Measurements from ENCODE around the gene PIEZO1. TPM values are rescaled to one million over a fixed set of nuclear protein-coding genes. Genes with fewer than 3 reads are reported as not detected.

Gene PIEZO1
- total RNA-seq, 1 experiment from 2014 or later = 86.8 TPM

DNA sequence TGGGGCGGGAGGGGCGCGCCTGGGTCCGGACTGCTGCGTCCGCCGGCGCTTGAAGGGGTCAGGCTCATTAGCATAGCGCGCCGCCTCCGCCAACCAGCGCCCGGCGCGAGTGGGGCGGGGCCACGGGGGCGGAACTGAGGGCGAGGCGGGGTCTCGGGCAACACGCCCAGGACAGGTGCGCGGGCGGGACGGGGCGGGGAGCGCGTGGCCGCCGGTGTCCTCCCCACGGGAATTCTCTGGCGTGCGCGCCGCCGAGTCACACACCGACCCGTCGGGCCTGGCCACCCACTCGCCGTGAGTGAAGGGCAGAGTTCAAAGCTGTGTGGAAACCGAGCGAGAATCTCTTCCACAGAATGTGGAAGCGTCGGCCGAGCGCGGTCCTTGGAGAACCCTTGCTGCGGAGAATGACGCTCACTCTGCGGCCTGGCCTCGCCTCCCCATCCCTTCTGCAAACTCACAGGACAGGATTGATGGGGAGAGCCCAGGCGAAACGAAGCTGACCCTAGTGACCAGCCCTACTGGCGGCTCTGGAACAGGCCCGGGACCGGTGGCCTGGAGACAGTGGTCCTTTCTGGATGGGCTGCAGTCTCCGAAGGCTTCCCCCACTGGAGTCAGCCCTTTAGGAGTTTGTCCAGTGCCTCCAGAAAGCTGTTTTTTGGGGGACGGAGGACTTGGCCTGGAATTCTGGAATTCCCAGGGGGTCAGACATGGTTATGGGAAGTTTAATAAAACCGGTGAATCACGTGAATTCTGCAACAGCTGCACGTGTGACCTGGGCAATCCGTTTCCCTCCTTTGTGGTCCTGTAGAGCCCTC, 98.4 kb downstream of the PIEZO1 start, which contains the start of gene SNAI3:
Gene SNAI3 (minus strand): TSS at position 69 of the 815 bp plus-strand sequence. CDS start 101 bp downstream, outside the sequence.
- Histone ChIP-seq H3K36me3 (replicated peaks; ENCODE audit: control insufficient read depth, insufficient read depth, low read length) (no peaks in the 10 kb centered on the region), H3K27me3 (ENCODE audit: control insufficient read depth, insufficient read depth, low read length) (peaks cover 28% of the 10 kb centered on the region)
- DNase-seq = peak; percentile 100

DNA sequence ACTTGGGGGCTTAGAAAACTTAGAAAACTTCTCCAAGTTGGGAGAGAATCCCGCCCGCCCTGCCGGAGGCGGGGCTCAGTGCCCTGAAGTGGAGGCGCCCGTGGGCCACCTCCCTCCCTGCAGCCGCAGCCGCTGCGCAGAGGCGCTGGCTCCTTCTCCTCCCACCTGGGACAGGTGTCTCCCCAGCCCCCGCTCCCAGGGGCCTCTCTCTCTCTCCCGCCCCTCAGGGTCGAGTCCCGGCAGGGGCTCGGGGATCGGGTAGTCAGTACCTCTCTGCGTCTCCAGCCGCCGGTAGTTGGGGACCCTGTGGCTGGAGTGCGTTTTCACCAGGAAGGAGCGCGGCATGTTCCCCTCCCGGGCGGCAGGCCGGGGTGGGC, 99.0 kb downstream of the PIEZO1 start:
- no peak for DNase-seq
- H3K27me3 ChIP-seq (ENCODE audit: control insufficient read depth, insufficient read depth, low read length) = peaks cover 28% of the 10 kb centered on the region

More for the DNA sequence above, 98.4 kb downstream of the PIEZO1 start, which contains the start of gene SNAI3:
- H3K4me3 ChIP-seq (ENCODE audit: insufficient read depth, low read depth, low read length) = peak within 1 kb of the TSS; percentile 63

DNA sequence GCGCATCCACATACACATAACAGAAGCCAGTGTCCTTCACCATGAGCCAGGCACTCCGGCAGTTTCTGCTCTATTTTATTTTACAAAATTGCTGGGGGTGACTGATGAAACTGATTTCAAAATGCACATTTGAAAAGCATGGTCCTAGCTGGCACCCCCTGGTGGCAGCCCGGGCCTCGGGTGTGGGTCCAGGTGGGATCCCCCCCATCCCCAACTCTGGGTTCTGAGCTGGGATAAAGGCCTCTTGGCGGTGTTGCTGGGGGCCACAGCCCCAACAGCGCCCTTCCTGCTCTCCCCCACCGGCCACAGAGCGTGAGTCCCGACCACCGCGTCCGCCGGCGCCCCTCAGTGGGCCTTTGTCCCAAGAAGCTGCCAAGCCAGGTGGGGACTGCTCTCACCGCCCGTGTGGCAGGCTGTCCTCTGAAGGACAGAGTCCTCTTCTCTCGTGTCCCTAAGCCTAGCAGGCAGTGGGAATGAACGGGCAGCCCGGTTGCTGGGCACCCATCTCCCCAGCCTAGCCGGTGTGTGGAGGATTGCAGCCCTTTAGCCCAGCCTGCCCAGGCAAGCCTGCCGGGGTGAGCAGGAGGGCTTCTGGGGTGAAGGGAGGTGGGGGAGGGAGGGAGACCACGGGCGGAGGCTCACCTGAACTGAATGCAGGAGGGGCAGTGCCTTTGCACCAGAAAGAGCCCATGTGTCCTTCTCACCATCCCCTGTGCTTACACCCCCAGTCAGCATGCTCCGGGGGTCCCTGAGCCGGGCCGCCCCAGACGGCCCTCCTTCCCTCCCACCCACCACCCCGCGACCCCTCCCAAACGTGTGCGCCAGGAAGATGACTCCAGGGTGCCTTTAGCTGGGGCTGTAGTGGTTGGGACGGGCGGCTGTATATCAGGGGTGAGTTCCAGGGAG, 99.6 kb downstream of the PIEZO1 start:
- Histone ChIP-seq H3K4me3 (ENCODE audit: insufficient read depth, low read depth, low read length) (peak overlapping the region; percentile 63), H3K36me3 (replicated peaks; ENCODE audit: control insufficient read depth, insufficient read depth, low read length) (no peaks in the 10 kb centered on the region), H3K27me3 (ENCODE audit: control insufficient read depth, insufficient read depth, low read length) (peaks cover 28% of the 10 kb centered on the region)
- DNase-seq = peak; percentile 95

More for the DNA sequence above, 99.0 kb downstream of the PIEZO1 start:
- H3K4me3 ChIP-seq (ENCODE audit: insufficient read depth, low read depth, low read length) = peak overlapping the region; percentile 63
- no peaks in the 10 kb centered on the region for H3K36me3 ChIP-seq (replicated peaks; ENCODE audit: control insufficient read depth, insufficient read depth, low read length)

DNA sequence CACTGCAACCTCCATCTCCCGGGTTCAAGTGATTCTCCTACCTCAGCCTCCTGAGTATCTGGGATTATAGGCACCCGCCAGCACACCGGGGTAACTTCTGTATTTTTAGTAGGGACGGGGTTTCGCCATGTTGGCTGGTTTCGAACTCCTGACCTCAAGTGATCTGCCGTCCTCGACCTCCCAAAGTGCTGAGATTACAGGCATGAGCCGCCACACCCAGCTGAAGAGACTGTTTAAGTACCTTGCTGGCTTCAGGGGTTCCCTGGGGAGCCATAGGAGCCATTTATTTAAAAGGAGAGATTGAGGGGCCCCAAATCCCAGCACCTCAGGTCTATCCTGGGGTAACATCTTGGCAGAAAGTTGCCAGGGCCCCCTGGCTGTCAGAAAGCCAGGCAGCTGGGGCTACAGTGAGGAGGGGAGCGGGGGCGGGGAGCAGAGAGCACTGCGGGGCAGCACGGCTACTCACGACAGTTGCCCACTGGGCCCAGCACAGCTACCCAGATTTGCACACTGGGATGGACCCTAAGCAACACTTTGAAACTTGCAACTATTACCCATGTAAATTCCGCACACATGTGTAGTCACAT, 100.4 kb downstream of the PIEZO1 start:
- no peaks in the 10 kb centered on the region for H3K36me3 ChIP-seq (replicated peaks; ENCODE audit: control insufficient read depth, insufficient read depth, low read length)
- H3K4me3 ChIP-seq (ENCODE audit: insufficient read depth, low read depth, low read length) = no peak overlapping the region
- DNase-seq = peak; percentile 85
- peaks cover 28% of the 10 kb centered on the region for H3K27me3 ChIP-seq (ENCODE audit: control insufficient read depth, insufficient read depth, low read length)

DNA sequence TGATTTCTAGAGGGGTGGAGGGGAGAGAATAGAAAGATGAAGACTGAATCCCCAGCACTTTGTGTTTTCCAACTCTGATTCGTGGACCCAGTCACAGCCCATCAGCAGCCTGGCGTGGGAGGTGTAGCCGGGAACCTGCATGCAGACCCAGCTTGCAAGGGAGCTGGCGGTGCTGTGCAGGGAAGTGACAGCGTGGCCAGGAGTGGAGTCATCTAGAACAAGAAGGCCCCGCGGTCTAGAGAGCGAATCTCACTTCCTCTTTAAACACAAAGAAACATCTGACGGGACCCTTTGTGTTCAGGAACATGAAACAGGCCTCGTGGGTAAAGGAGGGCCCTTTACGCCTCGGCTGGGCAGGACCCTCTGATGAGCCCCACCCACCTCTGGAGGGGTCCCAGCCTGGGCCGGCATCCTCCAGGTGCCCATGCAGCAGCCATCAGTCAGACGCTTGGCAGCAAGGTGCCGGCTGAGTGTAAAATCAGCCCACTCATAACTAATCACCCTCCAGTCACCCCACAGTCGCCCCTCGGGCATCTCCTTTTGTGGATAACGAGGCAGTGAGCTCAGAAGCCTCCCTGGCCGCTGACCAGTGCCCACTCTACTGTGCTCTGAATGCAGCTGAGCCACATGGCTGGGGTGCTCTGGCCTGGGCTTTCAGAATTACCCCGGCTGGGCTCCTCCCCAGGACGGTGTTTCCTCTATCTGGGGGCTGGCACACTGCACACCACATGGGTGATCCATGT, 103.1 kb downstream of the PIEZO1 start:
- Histone ChIP-seq H3K27me3 (ENCODE audit: control insufficient read depth, insufficient read depth, low read length) (peaks cover 17% of the 10 kb centered on the region), H3K36me3 (replicated peaks; ENCODE audit: control insufficient read depth, insufficient read depth, low read length) (no peaks in the 10 kb centered on the region), H3K4me3 (ENCODE audit: insufficient read depth, low read depth, low read length) (no peak overlapping the region)
- DNase-seq = no peak

DNA sequence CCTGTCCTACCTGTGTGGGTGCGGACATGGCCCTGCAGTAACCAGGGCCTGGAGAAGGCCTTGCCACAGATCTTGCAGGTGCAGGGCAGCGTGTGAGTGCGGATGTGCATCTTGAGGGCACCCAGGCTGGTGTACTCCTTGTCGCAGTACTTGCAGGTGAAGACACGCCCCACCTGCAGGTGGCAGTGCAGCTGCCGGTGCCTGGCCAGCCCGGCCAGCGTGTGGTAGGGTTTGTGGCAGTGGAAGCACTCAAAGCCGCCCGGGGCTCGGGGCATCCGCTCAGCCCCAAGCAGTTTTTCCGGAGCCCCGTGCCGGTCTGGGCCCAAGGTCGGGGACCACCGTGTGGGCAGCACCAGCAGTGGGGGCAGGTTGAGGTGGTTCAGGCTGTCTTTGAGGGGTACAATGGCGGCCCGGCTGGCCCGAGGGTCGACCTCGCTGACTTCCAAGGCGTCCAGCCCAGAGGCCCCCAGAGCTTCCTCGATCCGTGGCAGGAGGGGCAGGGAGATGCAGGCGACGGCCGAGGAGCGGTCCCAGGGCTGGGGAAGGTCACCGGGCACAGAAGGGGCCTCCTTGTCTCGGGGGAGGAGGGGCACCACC, 103.8 kb downstream of the PIEZO1 start:
- H3K4me3 ChIP-seq (ENCODE audit: insufficient read depth, low read depth, low read length) = no peak overlapping the region
- DNase-seq = peak; percentile 95
- H3K36me3 ChIP-seq (replicated peaks; ENCODE audit: control insufficient read depth, insufficient read depth, low read length) = no peaks in the 10 kb centered on the region
- peaks cover 13% of the 10 kb centered on the region; the same call in 1 of the 2 replicates for H3K27me3 ChIP-seq (ENCODE audit: control insufficient read depth, insufficient read depth, low read length)

DNA sequence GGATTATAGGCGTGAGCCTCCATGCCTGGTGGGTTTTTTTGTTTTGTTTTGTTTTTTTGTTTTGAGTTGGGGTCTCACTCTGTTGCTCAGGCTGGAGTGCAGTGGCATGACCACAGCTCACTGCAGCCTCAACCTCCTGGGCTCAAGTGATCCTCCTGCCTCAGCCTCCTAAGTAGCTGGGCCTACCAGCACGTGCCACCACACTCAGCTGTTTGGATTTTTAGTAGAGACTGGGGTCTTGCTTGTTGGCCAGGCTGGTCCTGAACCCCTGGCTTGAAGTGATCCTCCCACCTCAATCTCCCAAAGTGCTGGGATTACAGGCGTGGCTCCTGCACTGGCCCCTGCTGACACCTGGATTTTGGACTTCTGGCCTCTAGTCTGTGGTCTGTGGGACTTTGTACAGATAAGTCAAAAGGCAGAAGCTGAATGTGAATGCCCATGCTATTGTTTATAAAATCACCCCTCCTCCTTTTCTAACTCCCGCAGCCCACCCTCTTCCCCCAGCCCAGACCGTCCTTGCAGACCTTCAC, 104.4 kb downstream of the PIEZO1 start:
- H3K4me3 ChIP-seq (ENCODE audit: insufficient read depth, low read depth, low read length) = no peak overlapping the region
- DNase-seq = no peak
- H3K36me3 ChIP-seq (replicated peaks; ENCODE audit: control insufficient read depth, insufficient read depth, low read length) = no peaks in the 10 kb centered on the region
- peaks cover 8% of the 10 kb centered on the region; the same call in 1 of the 2 replicates for H3K27me3 ChIP-seq (ENCODE audit: control insufficient read depth, insufficient read depth, low read length)

DNA sequence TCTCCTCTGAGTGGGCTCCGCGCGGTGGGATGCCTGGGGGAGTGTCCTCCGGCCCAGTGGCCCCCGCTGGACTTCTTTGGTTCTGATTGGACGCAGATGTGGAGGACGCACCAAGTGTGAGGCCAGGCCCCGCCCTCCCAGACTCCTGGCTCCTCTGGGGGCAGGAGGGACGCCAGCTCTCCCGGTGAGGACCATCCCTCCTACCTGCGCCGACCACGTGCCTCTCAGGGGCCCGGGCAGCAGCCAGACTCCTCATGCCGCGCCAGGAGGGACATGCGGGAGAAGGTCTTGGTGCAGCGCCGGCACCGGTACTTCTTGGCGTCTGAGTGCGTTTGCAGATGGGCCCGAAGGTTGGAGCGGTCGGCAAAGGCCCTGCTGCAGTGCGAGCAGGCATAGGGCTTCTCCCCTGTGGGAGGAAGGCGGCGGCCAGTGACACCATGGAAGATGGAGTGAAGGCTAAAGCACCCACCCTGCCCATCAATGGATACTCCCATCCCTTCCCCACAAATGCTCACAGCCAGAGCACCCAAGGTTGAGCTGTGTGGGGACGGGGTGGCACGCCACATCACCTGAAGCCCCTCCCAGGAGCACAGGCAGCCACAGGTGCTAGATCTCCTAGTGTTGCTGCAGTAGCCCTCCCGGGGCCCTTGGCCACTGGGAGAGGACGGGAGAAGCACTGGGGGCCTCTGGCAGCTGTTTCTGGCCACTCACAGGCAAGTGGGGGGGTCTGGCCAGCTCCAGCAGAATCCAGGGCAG, 106.6 kb downstream of the PIEZO1 start:
- no peak overlapping the region for H3K4me3 ChIP-seq (ENCODE audit: insufficient read depth, low read depth, low read length)
- peaks cover 1% of the 10 kb centered on the region; the same call in 1 of the 2 replicates for H3K36me3 ChIP-seq (replicated peaks; ENCODE audit: control insufficient read depth, insufficient read depth, low read length)
- H3K27me3 ChIP-seq (ENCODE audit: control insufficient read depth, insufficient read depth, low read length) = no peaks in the 10 kb centered on the region
- DNase-seq = peak; percentile 87

DNA sequence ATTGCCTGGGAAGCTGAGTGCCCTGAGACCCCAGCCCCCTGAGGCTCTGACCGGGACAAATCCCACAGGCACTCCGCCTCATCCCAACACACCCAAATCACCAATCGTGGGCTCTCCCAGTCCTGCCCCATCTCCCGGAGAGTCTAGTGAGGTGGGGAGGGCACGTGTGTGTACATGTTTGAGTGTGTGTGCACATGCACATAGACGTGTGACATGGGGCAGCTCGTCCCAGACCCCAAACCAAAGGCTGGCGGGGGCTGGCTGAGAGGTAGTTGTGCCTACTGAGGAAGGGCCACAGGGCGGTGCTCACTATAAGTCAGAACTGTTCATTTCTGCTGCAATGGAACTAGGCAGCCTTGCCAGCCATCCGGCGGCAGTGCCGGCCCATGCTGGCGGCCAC, 107.3 kb downstream of the PIEZO1 start:
- Histone ChIP-seq H3K4me3 (ENCODE audit: insufficient read depth, low read depth, low read length) (no peak overlapping the region), H3K27me3 (ENCODE audit: control insufficient read depth, insufficient read depth, low read length) (no peaks in the 10 kb centered on the region), H3K36me3 (replicated peaks; ENCODE audit: control insufficient read depth, insufficient read depth, low read length) (peaks cover 1% of the 10 kb centered on the region; the same call in 1 of the 2 replicates)
- DNase-seq = no peak

DNA sequence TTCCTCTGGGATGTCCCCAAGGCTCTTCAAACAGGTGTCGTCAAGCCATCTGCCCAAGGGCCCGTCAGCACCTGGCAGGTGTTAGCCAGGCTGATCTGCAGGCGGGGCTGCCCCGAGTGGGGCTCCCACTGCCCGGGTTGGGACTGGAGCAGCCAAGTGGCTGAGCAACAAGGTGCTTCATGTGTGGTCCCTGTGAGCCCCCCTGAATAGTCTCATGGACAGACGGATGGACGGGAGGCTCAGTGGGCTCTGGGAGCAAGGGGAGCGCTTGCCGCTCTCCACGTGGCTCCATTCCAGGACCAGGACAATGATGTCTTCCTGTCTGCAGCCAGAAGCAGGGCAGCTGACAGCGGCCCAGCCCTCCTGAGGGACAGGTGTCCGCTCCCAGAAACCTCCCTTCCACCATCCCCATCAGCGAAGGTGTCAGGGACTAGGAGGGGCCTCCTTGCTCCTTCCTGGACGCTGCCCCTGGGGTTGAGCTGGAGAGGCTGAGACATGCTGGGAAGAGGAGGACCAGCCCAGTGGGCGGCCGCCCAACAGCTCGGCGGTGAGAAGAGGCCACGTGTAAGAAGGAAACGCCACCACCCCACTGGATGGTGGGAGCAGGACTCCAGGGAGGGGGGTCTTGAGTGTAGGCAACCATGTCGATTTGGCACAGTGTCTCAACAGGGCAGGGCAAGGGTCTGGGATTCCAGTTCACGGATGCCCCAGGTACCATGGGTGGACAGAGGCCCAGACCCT, 108.3 kb downstream of the PIEZO1 start:
- no peaks in the 10 kb centered on the region for H3K27me3 ChIP-seq (ENCODE audit: control insufficient read depth, insufficient read depth, low read length)
- H3K4me3 ChIP-seq (ENCODE audit: insufficient read depth, low read depth, low read length) = no peak overlapping the region
- DNase-seq = no peak
- peaks cover 1% of the 10 kb centered on the region; the same call in 1 of the 2 replicates for H3K36me3 ChIP-seq (replicated peaks; ENCODE audit: control insufficient read depth, insufficient read depth, low read length)

DNA sequence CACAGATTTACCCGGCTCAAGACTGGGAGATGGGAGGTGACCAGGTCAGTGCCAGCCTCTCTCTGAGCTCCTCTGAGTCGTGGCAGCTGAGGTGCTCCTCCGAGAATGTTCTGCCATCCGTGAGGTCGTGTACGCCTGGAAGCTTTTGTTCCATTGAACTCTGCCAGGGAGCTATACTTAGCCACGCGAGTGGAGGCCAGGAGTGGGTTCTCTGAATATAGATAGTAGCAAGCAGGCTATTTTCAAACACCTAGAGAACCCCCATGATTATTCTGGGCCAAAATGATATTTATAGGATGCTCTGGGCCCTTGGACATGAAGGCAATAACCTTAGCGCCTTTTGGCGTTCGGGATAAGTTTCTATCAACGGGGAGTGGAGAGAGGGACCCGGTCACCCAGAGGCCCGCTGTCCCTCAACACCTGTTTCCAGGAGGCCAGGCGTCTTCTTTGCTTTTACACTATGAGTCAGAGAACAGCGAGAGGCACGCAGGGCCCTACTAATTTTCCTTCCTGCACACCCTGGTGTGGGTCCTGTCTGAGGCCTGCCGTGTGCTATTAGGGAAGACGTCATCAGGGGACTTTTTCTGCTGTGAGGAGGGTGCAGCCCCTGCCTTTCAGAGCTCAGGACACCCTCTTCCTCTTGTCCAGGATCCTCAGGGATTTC, 111.2 kb downstream of the PIEZO1 start:
- Histone ChIP-seq H3K4me3 (ENCODE audit: insufficient read depth, low read depth, low read length) (no peak overlapping the region), H3K27me3 (ENCODE audit: control insufficient read depth, insufficient read depth, low read length) (no peaks in the 10 kb centered on the region), H3K36me3 (replicated peaks; ENCODE audit: control insufficient read depth, insufficient read depth, low read length) (peaks cover 1% of the 10 kb centered on the region; the same call in 1 of the 2 replicates)
- DNase-seq = no peak

DNA sequence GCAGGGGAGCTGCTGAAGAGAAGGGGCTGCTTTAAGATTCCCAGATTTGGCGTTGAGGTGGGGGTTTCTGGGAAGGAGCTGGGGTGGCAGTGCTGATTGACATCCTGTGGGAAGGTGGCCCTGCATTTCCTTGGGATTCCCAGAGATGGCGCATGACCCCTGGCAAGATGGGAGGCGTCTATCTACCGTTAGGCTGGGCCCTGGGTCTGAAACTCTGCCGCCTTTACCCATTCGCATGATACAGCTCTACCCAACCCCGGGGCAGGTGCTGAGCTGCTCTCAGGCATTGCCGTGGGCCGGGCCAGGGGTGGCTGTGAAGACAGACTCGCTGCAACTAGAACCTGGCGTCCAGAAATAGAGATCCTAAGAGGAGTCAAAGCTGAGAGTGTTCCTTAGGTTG, 112.2 kb downstream of the PIEZO1 start:
- DNase-seq = peak; percentile 95
- Histone ChIP-seq H3K4me3 (ENCODE audit: insufficient read depth, low read depth, low read length) (no peak overlapping the region), H3K27me3 (ENCODE audit: control insufficient read depth, insufficient read depth, low read length) (no peaks in the 10 kb centered on the region), H3K36me3 (replicated peaks; ENCODE audit: control insufficient read depth, insufficient read depth, low read length) (peaks cover 1% of the 10 kb centered on the region; the same call in 1 of the 2 replicates)

Measured in H7 (cell line).